ENCODE data around the gene RBM28.

RBM28 gene

DNA sequence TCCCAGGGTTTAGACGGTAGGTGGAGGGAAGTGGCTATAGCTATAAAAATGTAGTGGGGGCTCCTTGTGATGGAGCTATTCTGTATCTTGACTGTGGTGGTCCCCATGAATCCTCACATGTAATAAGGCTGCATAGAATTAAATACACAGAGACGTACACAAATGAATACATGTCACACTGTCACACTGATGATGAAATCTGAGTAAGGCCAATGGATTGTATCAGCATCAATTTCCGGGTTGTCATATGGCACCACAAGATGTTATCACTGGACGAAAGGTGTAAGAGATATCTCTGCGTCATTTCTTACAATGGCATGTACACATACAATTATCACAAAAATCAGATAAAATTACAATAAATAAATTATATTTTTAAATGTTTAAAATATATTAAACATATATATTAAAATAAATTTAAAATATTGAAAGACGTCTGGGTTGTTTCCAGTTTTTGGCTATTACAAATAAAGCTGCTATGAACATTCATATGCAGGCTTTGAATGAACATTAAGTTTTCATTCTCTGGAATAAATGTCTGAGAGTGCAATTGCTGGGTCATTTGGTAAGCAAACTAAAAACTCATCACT lies 64.5 kb downstream of the RBM28 start:
- TF ChIP-seq, protein P1, sequence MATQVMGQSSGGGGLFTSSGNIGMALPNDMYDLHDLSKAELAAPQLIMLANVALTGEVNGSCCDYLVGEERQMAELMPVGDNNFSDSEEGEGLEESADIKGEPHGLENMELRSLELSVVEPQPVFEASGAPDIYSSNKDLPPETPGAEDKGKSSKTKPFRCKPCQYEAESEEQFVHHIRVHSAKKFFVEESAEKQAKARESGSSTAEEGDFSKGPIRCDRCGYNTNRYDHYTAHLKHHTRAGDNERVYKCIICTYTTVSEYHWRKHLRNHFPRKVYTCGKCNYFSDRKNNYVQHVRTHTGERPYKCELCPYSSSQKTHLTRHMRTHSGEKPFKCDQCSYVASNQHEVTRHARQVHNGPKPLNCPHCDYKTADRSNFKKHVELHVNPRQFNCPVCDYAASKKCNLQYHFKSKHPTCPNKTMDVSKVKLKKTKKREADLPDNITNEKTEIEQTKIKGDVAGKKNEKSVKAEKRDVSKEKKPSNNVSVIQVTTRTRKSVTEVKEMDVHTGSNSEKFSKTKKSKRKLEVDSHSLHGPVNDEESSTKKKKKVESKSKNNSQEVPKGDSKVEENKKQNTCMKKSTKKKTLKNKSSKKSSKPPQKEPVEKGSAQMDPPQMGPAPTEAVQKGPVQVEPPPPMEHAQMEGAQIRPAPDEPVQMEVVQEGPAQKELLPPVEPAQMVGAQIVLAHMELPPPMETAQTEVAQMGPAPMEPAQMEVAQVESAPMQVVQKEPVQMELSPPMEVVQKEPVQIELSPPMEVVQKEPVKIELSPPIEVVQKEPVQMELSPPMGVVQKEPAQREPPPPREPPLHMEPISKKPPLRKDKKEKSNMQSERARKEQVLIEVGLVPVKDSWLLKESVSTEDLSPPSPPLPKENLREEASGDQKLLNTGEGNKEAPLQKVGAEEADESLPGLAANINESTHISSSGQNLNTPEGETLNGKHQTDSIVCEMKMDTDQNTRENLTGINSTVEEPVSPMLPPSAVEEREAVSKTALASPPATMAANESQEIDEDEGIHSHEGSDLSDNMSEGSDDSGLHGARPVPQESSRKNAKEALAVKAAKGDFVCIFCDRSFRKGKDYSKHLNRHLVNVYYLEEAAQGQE (IDR thresholded peaks at IDR 0.05; ENCODE audit: insufficient read depth in 1 of 2, low read depth in 2 of 2, low read length in 2 of 2): no peak
- TF ChIP-seq FOXP2 (optimal IDR thresholded peaks at IDR 0.05; ENCODE audit: borderline replicate concordance, extremely low read depth, extremely low read length, insufficient read depth) (no peak), SIN3A (IDR thresholded peaks at IDR 0.05; ENCODE audit: borderline replicate concordance, insufficient read depth, low read length) (no peak), TAF1 (IDR thresholded peaks at IDR 0.05; ENCODE audit: borderline replicate concordance, insufficient read depth, low read length) (no peak), POLR2AphosphoS5 (IDR thresholded peaks at IDR 0.05; ENCODE audit: low read depth, low read length) (no peak)

DNA sequence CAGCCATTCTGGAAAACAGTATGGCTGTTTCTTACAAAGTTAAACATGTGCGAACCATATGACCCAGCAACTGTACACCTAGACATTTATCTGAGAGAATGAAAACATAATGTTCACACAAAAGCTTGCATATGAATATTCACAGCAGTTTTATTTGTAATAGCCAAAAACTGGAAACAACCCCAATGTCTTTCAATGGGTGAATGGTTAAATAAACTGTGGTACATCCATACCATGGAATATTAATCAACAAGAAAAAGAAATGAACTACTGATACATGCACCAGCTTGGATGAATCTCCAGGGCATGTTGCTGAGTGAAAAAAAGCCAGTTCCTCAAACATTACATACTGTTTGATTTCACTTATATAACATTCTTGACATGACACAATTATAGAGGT lies 65.3 kb downstream of the RBM28 start:
- TF ChIP-seq SIN3A (IDR thresholded peaks at IDR 0.05; ENCODE audit: borderline replicate concordance, insufficient read depth, low read length) (no peak), TAF1 (IDR thresholded peaks at IDR 0.05; ENCODE audit: borderline replicate concordance, insufficient read depth, low read length) (no peak), FOXP2 (optimal IDR thresholded peaks at IDR 0.05; ENCODE audit: borderline replicate concordance, extremely low read depth, extremely low read length, insufficient read depth) (no peak), POLR2AphosphoS5 (IDR thresholded peaks at IDR 0.05; ENCODE audit: low read depth, low read length) (no peak)
- TF ChIP-seq, protein P1 (IDR thresholded peaks at IDR 0.05; ENCODE audit: insufficient read depth in 1 of 2, low read depth in 2 of 2, low read length in 2 of 2): no peak

DNA sequence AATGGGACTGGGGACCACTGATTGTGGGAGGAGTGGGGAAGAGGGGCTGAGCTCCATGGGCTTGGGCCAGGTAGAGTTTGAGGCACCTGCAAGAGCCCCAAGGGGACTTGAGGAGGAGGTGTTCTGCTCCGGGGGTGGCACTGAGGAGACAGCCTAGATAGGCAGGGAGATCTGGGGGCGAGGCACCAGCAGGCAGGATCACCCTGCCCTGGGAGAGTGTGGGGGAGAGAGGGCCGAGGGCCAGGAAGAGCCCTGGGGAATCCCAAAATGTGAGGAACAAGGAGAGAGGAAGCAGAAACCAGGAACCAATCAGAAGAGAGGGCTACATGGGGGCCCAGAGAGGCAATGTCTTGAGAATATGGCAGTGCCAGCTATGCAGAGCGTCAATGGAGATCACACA lies 68.0 kb downstream of the RBM28 start:
- TF ChIP-seq TAF1 (IDR thresholded peaks at IDR 0.05; ENCODE audit: borderline replicate concordance, insufficient read depth, low read length) (no peak), SIN3A (IDR thresholded peaks at IDR 0.05; ENCODE audit: borderline replicate concordance, insufficient read depth, low read length) (no peak), FOXP2 (optimal IDR thresholded peaks at IDR 0.05; ENCODE audit: borderline replicate concordance, extremely low read depth, extremely low read length, insufficient read depth) (no peak), POLR2AphosphoS5 (IDR thresholded peaks at IDR 0.05; ENCODE audit: low read depth, low read length) (no peak)
- TF ChIP-seq, protein P1 (IDR thresholded peaks at IDR 0.05; ENCODE audit: insufficient read depth in 1 of 2, low read depth in 2 of 2, low read length in 2 of 2): no peak

DNA sequence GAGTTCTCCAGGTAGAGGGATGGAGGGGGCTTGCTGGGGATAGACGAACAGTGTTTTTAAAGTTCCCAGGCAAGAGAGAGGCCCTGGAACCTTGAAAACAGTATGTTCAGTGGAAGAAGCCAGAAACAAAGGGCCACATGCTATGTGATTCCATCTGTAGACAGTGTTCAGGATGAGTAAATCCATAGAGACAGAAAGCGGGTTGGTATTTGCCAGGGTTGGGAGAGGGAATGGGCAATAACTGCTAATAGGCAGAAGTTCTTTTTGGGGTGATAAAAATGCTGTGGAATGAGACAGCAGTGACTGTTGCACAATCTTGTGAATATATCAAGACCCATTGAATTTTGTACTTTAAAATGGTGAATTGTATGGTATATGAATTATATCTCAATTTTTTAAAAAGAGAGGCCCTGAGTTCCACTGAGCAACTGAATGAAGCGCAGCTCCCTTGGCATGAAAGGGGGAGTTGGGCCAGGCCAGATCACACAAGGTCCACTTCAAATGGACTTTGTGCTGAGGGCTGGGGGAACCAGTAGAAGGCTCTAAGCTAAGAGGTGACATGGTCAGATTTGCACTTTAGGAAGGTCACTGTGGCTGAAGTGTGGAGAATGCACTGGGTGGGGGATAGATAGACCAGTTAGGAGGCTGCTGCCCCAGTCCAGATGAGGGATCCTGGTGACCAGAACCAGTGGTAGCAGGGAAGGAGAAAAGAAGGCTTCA lies 68.7 kb downstream of the RBM28 start:
- TF ChIP-seq TAF1 (IDR thresholded peaks at IDR 0.05; ENCODE audit: borderline replicate concordance, insufficient read depth, low read length): no peak
- no peak for TF ChIP-seq POLR2AphosphoS5 (IDR thresholded peaks at IDR 0.05; ENCODE audit: low read depth, low read length)
- TF ChIP-seq, protein P1 (IDR thresholded peaks at IDR 0.05; ENCODE audit: insufficient read depth in 1 of 2, low read depth in 2 of 2, low read length in 2 of 2): no peak
- TF ChIP-seq FOXP2 (optimal IDR thresholded peaks at IDR 0.05; ENCODE audit: borderline replicate concordance, extremely low read depth, extremely low read length, insufficient read depth): no peak
- TF ChIP-seq SIN3A (IDR thresholded peaks at IDR 0.05; ENCODE audit: borderline replicate concordance, insufficient read depth, low read length): no peak
